Measurements from ENCODE around the gene BRD1.
"Not testable (repeated sequence)": the region's sequence is repeated elsewhere in the genome, so short reads cannot be mapped to it uniquely, and the experiment has no call there.

- not testable (repeated sequence) for TF ChIP-seq SP1 (IDR thresholded peaks at IDR 0.05); HDGF (IDR thresholded peaks at IDR 0.05; ENCODE audit: borderline replicate concordance)
These were observed 5.9 kb downstream of the BRD1 start for GRCh38 chr22:49821741-49822140.
